Skeletal muscle satellite cell (primary cell): ENCODE measurements around the gene NKRF.

Experiments
- H3K27me3 ChIP-seq: 2 replicates; pipeline ENCODE4 v1.7.0; 2013; ENCODE audit warnings: low read length; ENCODE audit not compliant: control insufficient read depth, insufficient read depth
- H3K36me3 ChIP-seq: 2 replicates; pipeline ENCODE4 v1.7.0; 2013; ENCODE audit warnings: mild to moderate bottlenecking, control low read depth, low read length; ENCODE audit not compliant: insufficient read depth
- H3K4me1 ChIP-seq: 2 replicates; pipeline ENCODE4 v1.7.0; 2013; ENCODE audit warnings: low read length; ENCODE audit not compliant: control insufficient read depth, insufficient read depth
- H3K4me2 ChIP-seq: 2 replicates; pipeline ENCODE4 v1.7.0; 2013; ENCODE audit warnings: mild to moderate bottlenecking, low read length
- H3K4me3 ChIP-seq: 2 replicates; pipeline ENCODE4 v1.7.0; 2013; ENCODE audit warnings: low read length
- H3K9ac ChIP-seq: 2 replicates; pipeline ENCODE4 v1.7.0; 2013; ENCODE audit warnings: mild to moderate bottlenecking, low read depth, low read length, moderate library complexity
- H3K9me3 ChIP-seq: replicated peaks from 2 replicates; pipeline ENCODE4 v1.7.0; 2013; ENCODE audit warnings: mild to moderate bottlenecking, control low read depth, low read length

Gene NKRF

DNA sequence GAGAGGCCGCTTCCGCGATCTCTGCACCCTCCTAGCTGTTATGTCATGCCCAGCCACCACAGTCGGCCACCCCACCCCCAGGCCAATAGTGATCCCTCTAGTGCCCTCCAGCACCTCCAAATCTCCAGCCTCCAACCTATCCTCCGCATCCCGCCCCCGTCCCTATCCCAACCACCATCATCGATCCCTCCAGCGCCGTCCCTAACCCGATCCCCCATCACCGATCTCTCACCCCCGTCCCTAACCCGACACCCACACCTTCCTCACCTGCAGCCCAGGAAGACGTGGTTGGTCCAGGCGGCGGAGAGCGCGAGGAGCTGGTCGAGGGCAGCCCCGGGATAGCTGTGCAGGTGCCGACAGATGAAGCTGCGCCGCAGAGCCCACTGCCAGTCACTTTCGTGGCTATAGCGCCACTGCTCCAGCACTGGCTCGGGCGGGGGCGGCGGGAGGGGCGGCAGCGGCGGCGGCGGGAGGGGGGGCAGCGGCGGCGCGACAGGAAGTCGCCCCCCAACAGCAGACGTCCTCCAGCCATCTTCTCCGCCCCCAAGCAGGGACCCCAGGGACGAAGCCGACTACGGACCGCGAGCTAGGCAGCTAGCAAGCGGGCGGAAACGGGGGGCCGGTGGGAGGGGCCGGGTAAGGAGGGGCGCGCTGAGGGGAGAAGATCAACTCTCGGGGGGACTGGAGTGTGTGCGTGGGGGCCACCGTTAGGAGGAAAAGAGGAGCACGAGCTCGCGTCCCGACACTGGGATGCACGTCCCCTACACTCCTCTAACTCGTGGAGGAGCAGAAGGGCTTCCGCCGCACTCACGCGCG lies 552 bp downstream of the NKRF start:
- peak overlapping the region; percentile 80 for H3K4me2 ChIP-seq
- no peaks in the 10 kb centered on the region for H3K36me3 ChIP-seq
- H3K4me1 ChIP-seq = no peaks in the 10 kb centered on the region
- H3K4me3 ChIP-seq = peak overlapping the region; percentile 84
- no peaks in the 10 kb centered on the region for H3K27me3 ChIP-seq
- no peaks in the 10 kb centered on the region for H3K9me3 ChIP-seq
- H3K9ac ChIP-seq = peak overlapping the region; percentile 91

GRCh38 chrX:119604766-119605463 lies 1.3 kb downstream of the NKRF start:
- no peaks in the 10 kb centered on the region for H3K4me1 ChIP-seq
- H3K9ac ChIP-seq = peak overlapping the region; percentile 48
- peak overlapping the region; percentile 80 for H3K4me2 ChIP-seq
- H3K27me3 ChIP-seq = no peaks in the 10 kb centered on the region
- H3K9me3 ChIP-seq = no peaks in the 10 kb centered on the region
- peak overlapping the region; percentile 84 for H3K4me3 ChIP-seq
- no peaks in the 10 kb centered on the region for H3K36me3 ChIP-seq

GRCh38 chrX:119602701-119603255 lies 3.4 kb downstream of the NKRF start:
- no peak overlapping the region for H3K9ac ChIP-seq
- no peak overlapping the region for H3K4me3 ChIP-seq
- H3K27me3 ChIP-seq = no peaks in the 10 kb centered on the region
- no peaks in the 10 kb centered on the region for H3K4me1 ChIP-seq
- no peaks in the 10 kb centered on the region for H3K9me3 ChIP-seq
- H3K36me3 ChIP-seq = no peaks in the 10 kb centered on the region
- no peak overlapping the region for H3K4me2 ChIP-seq

DNA sequence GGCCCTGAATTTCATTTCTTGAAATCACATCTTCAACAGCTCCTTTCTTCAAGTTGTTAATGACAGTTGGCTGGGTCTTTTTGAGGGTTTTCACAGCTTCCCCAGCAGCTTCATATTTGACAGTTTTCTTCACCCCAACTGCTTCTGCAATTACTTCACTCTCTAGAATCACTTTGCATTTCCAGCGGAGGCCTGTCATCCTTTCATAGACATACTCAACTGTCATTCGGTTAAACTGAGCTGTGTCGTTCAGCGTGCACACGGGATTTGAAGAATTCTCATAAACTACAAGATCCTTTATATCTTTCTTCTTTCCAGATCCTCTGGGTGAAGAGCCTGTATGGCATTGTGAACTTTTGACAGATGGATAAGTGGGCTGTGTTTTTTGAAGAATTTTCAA lies 16.4 kb downstream of the NKRF start:
- no peaks in the 10 kb centered on the region for H3K9me3 ChIP-seq
- no peaks in the 10 kb centered on the region for H3K4me1 ChIP-seq
- no peak overlapping the region for H3K4me3 ChIP-seq
- no peak overlapping the region for H3K4me2 ChIP-seq
- peaks cover 11% of the 10 kb centered on the region for H3K36me3 ChIP-seq
- H3K27me3 ChIP-seq = no peaks in the 10 kb centered on the region
- no peak overlapping the region for H3K9ac ChIP-seq

DNA sequence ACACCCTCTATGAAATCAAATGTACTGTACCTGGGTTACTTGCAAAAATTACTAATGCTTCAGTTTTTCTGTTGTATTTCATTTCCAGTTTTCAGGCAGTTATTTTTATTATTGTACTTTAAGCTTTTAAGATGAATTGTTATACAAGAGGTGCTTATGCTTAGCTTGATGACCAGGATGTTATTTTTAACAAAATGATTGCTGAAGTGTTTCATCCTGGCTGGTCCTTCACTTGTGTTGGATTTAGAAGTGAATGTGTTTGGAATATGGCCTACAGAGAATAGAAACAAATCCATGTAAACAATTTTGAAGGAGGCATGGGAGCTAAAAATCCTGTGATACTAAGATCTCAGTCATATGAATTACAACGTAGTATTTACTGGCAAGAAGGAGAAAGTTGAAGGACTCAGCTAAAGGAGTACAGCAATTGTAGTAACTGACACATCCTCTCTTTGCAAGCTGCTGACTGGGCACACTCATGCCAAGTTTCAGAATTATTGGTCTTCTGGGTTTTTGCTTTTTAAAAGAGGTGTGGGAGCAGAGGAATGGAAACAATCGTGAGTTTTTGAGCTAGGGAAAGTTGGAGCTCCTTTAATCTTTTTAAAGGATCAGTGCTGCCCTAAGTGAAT lies 22.7 kb downstream of the NKRF start:
- Histone ChIP-seq H3K9me3 (no peaks in the 10 kb centered on the region), H3K4me3 (no peak overlapping the region), H3K27me3 (no peaks in the 10 kb centered on the region), H3K4me2 (no peak overlapping the region), H3K36me3 (peaks cover 12% of the 10 kb centered on the region), H3K9ac (no peak overlapping the region), H3K4me1 (no peaks in the 10 kb centered on the region)

GRCh38 chrX:119579414-119579813 lies 26.8 kb downstream of the NKRF start:
- H3K36me3 ChIP-seq = peaks cover 16% of the 10 kb centered on the region
- H3K27me3 ChIP-seq = no peaks in the 10 kb centered on the region
- no peak overlapping the region for H3K4me3 ChIP-seq
- no peak overlapping the region for H3K9ac ChIP-seq
- peaks cover 9% of the 10 kb centered on the region for H3K4me1 ChIP-seq
- H3K4me2 ChIP-seq = no peak overlapping the region
- H3K9me3 ChIP-seq = no peaks in the 10 kb centered on the region

DNA sequence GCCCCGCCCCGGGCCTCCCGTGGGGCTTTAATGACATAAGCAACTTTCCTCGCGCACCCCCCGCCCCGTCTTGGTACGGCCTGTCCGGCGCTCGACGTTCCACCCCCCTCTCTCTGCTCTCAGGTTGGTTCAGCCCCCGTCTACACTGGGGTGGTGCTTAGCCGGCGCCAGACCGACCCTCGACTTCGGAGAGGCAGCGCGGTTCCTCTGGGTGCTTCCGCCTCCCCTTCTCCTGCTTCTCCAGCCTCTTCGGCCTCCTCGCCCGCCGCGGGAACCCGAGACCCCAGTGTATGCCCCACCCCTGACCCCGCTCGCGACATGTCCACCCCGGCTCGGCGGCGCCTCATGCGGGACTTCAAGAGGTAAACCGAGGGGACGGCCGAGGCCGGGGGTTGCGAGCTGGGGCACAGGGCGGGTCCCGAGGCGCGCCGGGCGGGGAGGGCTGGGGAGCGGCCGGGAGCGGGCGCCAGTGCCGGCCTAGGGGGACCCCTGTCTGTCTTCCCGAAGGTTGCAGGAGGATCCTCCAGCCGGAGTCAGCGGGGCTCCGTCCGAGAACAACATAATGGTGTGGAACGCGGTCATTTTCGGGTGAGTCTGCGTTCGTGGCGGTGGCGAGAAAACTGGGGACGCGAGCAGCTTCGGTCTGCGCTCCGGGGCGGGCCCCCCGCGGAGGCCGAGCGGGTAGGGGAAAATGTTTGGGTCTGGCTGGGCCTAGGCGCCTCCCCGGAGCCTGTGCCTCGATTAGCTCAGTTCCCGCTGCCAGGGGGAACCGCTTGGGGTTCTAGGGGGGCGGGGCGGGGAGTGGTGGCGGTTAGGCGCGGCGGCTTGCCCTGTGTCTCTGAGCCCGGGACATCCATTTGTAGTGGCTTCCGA lies 31.6 kb downstream of the NKRF start, which contains the start of gene UBE2A:
Gene UBE2A, plus strand, starts transcription at position 170 of the 873 bp plus-strand sequence. Its CDS starts 149 bp downstream, at position 319.
- no peaks in the 10 kb centered on the region for H3K9me3 ChIP-seq
- no peaks in the 10 kb centered on the region for H3K27me3 ChIP-seq
- H3K9ac ChIP-seq = peak within 1 kb of the TSS; percentile 91
- peak within 1 kb of the TSS; percentile 93 for H3K4me3 ChIP-seq
- peaks cover 9% of the 10 kb centered on the region for H3K4me1 ChIP-seq
- peaks cover 7% of the 10 kb centered on the region for H3K36me3 ChIP-seq
- H3K4me2 ChIP-seq = peak within 1 kb of the TSS; percentile 90

GRCh38 chrX:119573840-119574393 lies 32.3 kb downstream of the NKRF start:
- peak overlapping the region; percentile 91 for H3K9ac ChIP-seq
- no peaks in the 10 kb centered on the region for H3K9me3 ChIP-seq
- no peaks in the 10 kb centered on the region for H3K27me3 ChIP-seq
- peak overlapping the region; percentile 93 for H3K4me3 ChIP-seq
- H3K4me2 ChIP-seq = peak overlapping the region; percentile 89
- peaks cover 9% of the 10 kb centered on the region for H3K4me1 ChIP-seq
- peaks cover 7% of the 10 kb centered on the region for H3K36me3 ChIP-seq

DNA sequence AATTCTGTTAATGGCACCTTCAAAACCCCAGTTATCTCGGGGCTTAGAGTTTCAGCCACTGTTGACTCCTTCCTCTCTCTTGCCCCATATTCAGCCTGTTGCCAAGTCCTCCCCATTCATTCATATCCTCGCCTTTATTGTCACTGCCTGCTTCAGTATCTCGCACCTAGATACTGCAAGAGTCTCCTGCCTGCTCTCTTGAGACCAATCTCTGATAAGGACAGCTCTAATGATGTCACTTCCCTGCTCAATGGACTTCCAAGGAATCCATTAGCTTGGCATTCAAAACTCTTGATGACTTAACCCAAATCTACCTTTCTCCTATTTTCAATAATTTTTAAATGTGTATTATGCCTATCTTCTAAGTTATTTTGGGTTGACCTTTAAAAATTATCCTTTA lies 33.0 kb downstream of the NKRF start:
- Histone ChIP-seq H3K9ac (peak overlapping the region; percentile 91), H3K4me2 (peak overlapping the region; percentile 89), H3K4me3 (peak overlapping the region; percentile 93), H3K27me3 (no peaks in the 10 kb centered on the region), H3K36me3 (peaks cover 7% of the 10 kb centered on the region), H3K4me1 (peaks cover 9% of the 10 kb centered on the region), H3K9me3 (no peaks in the 10 kb centered on the region)

DNA sequence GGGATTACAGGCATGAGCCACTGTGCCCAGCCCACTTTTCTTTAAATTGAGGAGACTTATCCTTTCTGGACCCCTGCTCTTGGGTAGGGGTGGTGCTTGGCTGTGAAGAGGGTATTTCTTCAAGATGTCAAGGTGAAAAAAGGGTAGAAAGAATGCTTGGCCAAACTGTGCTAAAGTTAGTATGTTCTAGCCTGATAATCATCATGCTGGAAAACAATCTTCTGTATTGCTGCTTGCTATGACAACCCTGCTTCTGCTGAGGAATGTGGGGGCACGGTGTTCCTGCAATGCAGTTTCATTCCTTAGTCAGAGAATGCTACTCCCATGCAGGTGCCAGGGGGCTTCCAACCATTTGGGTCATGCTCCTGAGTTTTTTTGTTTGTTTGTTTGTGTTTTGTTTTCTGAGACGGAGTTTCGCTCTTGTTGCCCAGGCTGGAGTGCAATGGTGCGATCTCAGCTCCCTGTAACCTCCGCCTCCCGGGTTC lies 35.8 kb downstream of the NKRF start:
- Histone ChIP-seq H3K9me3 (no peaks in the 10 kb centered on the region), H3K27me3 (no peaks in the 10 kb centered on the region), H3K4me3 (no peak overlapping the region), H3K36me3 (no peaks in the 10 kb centered on the region), H3K9ac (no peak overlapping the region), H3K4me1 (no peaks in the 10 kb centered on the region), H3K4me2 (no peak overlapping the region)
